ENCODE results near the gene ARHGEF12.
A peak's percentile ranks its signal among the peaks of the same experiment; 100 is the strongest.

Gene ARHGEF12

GRCh38 chr11:120335908-120336640, at the start of gene ARHGEF12:
ARHGEF12 (plus strand) TSS chr11:120336413; CDS start chr11:120337244, 831 bp downstream.
- H3K4me2 ChIP-seq (ENCODE audit: low read length): peak within 1 kb of the TSS; percentile 95
- peak within 1 kb of the TSS; percentile 72 for H2AFZ ChIP-seq (ENCODE audit: low read depth, low read length)
- no peak for TF ChIP-seq EZH2phosphoT487 (IDR thresholded peaks at IDR 0.05; ENCODE audit: low read depth)
- peak; percentile 84 for TF ChIP-seq CTCF (IDR thresholded peaks at IDR 0.05; ENCODE audit: low read depth, low read length)

GRCh38 chr11:120288021-120288420, 48.2 kb upstream of the ARHGEF12 start:
- H4K20me1 ChIP-seq (ENCODE audit: insufficient read depth, low read length): no peaks in the 10 kb centered on the region
- no peaks in the 10 kb centered on the region for H3K79me2 ChIP-seq (ENCODE audit: low read length)
- H3K4me3 ChIP-seq (ENCODE audit: low read length): no peak overlapping the region
- H3K9ac ChIP-seq (ENCODE audit: low read length): no peak overlapping the region
- no peak overlapping the region for H3K4me2 ChIP-seq (ENCODE audit: low read length)
- H3K27ac ChIP-seq (ENCODE audit: low read length): no peak overlapping the region
- peaks cover 48% of the 10 kb centered on the region for H3K27me3 ChIP-seq (ENCODE audit: low read depth, low read length)
- H3K9me3 ChIP-seq (ENCODE audit: insufficient read depth, low read length): no peaks in the 10 kb centered on the region
- no peaks in the 10 kb centered on the region for H3K36me3 ChIP-seq (replicated peaks; ENCODE audit: low read depth, low read length)
- TF ChIP-seq CTCF (IDR thresholded peaks at IDR 0.05; ENCODE audit: low read depth, low read length) (no peak), EZH2phosphoT487 (IDR thresholded peaks at IDR 0.05; ENCODE audit: low read depth) (no peak)
- H3K4me1 ChIP-seq (ENCODE audit: low read length): peaks cover 5% of the 10 kb centered on the region; the same call in 1 of the 2 replicates
- H2AFZ ChIP-seq (ENCODE audit: low read depth, low read length): no peak overlapping the region

More at GRCh38 chr11:120335908-120336640, at the start of gene ARHGEF12:
- peak within 1 kb of the TSS; percentile 94 for H3K4me3 ChIP-seq (ENCODE audit: low read length)
- peak within 1 kb of the TSS; percentile 91 for H3K9ac ChIP-seq (ENCODE audit: low read length)
- H3K79me2 ChIP-seq (ENCODE audit: low read length): peaks cover 30% of the 10 kb centered on the region
- H3K27me3 ChIP-seq (ENCODE audit: low read depth, low read length): peaks cover 41% of the 10 kb centered on the region
- H3K36me3 ChIP-seq (replicated peaks; ENCODE audit: low read depth, low read length): no peaks in the 10 kb centered on the region
- H3K9me3 ChIP-seq (ENCODE audit: insufficient read depth, low read length): no peaks in the 10 kb centered on the region
- peak within 1 kb of the TSS; percentile 17; the same call in 1 of the 2 replicates for H3K27ac ChIP-seq (ENCODE audit: low read length)
- peaks cover 35% of the 10 kb centered on the region for H4K20me1 ChIP-seq (ENCODE audit: insufficient read depth, low read length)
- peaks cover 15% of the 10 kb centered on the region for H3K4me1 ChIP-seq (ENCODE audit: low read length)

- Histone ChIP-seq H3K36me3 (replicated peaks; ENCODE audit: low read depth, low read length) (no peaks in the 10 kb centered on the region), H2AFZ (ENCODE audit: low read depth, low read length) (peak overlapping the region; percentile 95), H3K4me3 (ENCODE audit: low read length) (no peak overlapping the region), H3K27ac (ENCODE audit: low read length) (no peak overlapping the region), H3K4me1 (ENCODE audit: low read length) (peaks cover 5% of the 10 kb centered on the region; the same call in 1 of the 2 replicates), H3K27me3 (ENCODE audit: low read depth, low read length) (peaks cover 60% of the 10 kb centered on the region), H3K9ac (ENCODE audit: low read length) (no peak overlapping the region), H3K79me2 (ENCODE audit: low read length) (no peaks in the 10 kb centered on the region), H3K9me3 (ENCODE audit: insufficient read depth, low read length) (no peaks in the 10 kb centered on the region), H3K4me2 (ENCODE audit: low read length) (peak overlapping the region; percentile 39), H4K20me1 (ENCODE audit: insufficient read depth, low read length) (no peaks in the 10 kb centered on the region)
- TF ChIP-seq CTCF (IDR thresholded peaks at IDR 0.05; ENCODE audit: low read depth, low read length) (no peak), EZH2phosphoT487 (IDR thresholded peaks at IDR 0.05; ENCODE audit: low read depth) (no peak)
Observed at GRCh38 chr11:120289426-120289825, 46.8 kb upstream of the ARHGEF12 start.

- no peak for TF ChIP-seq EZH2phosphoT487 (IDR thresholded peaks at IDR 0.05; ENCODE audit: low read depth)
- no peak for TF ChIP-seq CTCF (IDR thresholded peaks at IDR 0.05; ENCODE audit: low read depth, low read length)
- Histone ChIP-seq H3K9ac (ENCODE audit: low read length) (no peak overlapping the region), H3K27me3 (ENCODE audit: low read depth, low read length) (peaks cover 74% of the 10 kb centered on the region)
Observed at GRCh38 chr11:120290956-120291355, 45.3 kb upstream of the ARHGEF12 start.

More at GRCh38 chr11:120290956-120291355, 45.3 kb upstream of the ARHGEF12 start:
- Histone ChIP-seq H3K36me3 (replicated peaks; ENCODE audit: low read depth, low read length) (no peaks in the 10 kb centered on the region), H4K20me1 (ENCODE audit: insufficient read depth, low read length) (no peaks in the 10 kb centered on the region), H3K4me3 (ENCODE audit: low read length) (no peak overlapping the region), H3K4me2 (ENCODE audit: low read length) (no peak overlapping the region), H2AFZ (ENCODE audit: low read depth, low read length) (no peak overlapping the region), H3K79me2 (ENCODE audit: low read length) (no peaks in the 10 kb centered on the region), H3K4me1 (ENCODE audit: low read length) (peaks cover 5% of the 10 kb centered on the region; the same call in 1 of the 2 replicates), H3K27ac (ENCODE audit: low read length) (no peak overlapping the region), H3K9me3 (ENCODE audit: insufficient read depth, low read length) (no peaks in the 10 kb centered on the region)

Data from OCI-LY3 (cell line).